ENCODE results near the gene AKAP13.
A peak's percentile ranks its signal among the peaks of the same experiment; 100 is the strongest.

The AKAP13 gene

GRCh38 chr15:85676342-85677098 is 296.1 kb downstream of the AKAP13 start:
- no peak for DNase-seq

GRCh38 chr15:85679231-85679630 is 298.8 kb downstream of the AKAP13 start:
- DNase-seq: no peak

DNA sequence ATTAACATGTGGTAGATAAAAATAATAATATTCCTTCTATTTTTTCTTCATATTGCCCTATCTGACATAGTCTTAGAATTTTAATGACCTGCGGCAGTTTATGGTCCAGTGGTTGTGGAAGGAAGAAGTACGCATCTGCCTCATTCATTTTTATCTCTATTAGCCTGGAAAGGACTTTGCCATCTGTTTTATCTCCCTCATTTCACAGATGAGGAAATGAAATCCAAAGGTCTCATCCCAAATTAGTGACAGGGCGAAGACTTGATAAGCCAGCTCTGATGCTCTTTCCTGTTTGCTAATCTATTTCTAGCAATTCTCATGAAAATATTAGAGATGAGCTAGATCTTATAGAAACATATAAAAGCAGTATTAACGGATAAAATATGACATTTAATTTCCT is 301.0 kb downstream of the AKAP13 start:
- no peak for DNase-seq

DNA sequence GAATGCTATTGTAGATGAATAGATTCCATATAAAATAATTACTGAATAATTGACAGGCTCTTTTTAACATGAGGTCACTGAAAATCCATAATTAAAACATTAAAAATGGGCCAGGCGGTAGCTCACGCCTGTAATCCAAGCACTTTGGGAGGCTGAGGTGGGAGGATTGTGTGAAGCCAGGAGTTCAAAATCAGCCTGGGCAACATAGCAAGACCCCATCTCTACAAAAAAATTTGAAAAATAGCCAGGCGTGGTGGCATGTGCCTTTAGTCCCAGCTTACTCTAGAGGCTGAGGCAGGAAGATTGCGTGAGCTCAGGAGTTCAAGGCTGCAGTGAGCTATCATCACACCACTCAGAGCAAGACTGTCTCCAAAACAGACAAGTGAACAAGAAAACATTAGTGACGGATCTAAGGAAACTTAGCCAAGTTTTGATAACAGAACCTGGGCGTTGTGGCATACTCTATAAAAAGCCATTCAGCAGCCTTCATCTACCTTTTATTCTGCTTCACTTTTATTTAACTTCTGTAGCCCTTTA is 303.8 kb downstream of the AKAP13 start:
- no peak for DNase-seq

DNA sequence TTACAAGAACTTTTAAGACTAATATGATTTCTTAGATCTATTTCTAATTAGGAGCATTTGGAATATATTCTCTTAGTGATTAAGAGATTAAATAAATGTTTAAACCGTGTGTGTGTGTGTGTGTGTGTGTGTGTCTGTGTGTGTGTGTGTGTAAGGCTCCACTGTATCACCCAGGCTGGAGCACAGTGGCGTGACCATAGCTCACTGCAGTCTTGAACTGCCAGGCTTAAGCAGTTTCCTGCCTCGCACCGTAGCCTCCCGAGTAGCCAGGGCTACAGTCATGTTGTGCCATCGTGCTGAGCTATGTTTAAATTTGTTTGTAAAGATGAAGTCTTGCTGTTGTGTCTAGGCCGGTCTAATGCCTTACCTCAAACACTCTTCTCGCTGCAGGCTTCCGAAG is 305.0 kb downstream of the AKAP13 start:
- DNase-seq: no peak

GRCh38 chr15:85687329-85687728 is 306.9 kb downstream of the AKAP13 start:
- DNase-seq: no peak

GRCh38 chr15:85688711-85689110 is 308.3 kb downstream of the AKAP13 start:
- no peak for DNase-seq

GRCh38 chr15:85689729-85690128 is 309.3 kb downstream of the AKAP13 start:
- DNase-seq: peak; percentile 55

DNA sequence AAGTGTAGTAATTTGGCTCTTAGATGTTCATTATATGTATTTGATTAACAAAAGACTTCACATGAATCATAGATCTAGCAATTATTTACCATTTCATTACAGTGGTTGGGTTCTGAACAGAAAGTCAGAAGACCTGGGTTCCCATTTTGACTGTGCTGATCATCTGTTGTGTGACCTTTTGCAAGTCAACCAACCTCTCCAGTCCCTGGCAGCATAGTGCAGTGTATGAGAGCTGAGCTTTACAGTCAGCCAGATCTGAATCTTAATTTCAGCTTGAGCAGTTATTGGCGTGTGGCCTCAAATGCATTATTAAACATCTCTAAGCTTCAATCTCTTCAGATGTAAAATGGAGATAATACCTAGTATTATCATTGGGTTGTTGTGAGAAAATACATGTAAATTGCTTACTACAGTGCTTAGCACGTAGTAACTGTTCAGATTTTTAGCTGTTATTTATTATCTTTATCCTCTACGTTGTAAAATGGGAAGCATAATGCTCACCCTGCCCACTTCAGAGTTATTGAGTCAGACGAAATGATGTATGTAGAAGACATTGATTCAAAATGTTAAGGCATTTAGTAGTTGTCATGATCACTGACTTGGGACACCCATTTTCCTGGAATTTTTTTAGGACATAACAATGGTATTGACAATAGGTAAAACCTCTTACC is 310.3 kb downstream of the AKAP13 start:
- DNase-seq: no peak

GRCh38 chr15:85691350-85692240 is 311.2 kb downstream of the AKAP13 start:
- no peak for DNase-seq

DNA sequence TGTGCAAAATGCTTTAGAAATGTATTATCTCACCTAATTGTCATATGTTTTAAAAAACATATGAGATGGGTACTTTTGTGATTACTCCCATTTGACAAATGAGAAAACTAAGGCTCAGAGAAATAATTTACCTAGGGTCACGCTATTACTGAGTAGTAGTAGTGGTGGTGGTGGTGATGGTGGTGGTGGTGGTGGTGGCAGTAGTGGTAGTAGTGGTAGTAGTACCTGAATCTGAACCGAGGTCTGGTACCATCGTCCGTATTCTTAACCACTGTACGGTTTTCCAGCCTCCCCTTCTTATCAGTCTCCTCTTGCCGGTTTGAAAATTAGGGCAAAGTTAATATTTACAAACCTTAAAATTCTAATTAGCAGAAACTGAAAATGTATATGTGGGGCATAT is 311.9 kb downstream of the AKAP13 start:
- DNase-seq: no peak

DNA sequence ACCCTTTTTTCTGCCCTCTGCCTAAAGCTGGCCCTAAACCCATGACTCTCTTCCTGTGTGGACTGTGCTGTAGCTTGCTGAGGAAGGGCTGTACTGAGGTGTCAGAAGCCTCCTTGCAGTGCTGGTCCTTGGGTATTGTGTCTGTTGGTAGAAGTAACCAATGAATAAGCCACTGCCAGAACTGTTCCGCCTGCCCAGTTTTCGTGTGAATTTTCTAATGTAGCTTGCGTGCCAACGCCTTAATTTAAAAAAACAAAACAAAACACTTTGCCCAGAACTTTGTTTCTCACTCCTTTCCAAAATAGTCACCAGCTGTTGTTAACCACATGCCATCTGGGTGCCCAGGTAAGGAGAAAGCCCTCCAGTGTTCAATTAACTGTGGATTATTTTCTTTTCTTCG is 312.5 kb downstream of the AKAP13 start:
- no peak for DNase-seq

GRCh38 chr15:85693277-85693676 is 312.9 kb downstream of the AKAP13 start:
- no peak for DNase-seq

GRCh38 chr15:85694091-85694490 is 313.7 kb downstream of the AKAP13 start:
- no peak for DNase-seq

DNA sequence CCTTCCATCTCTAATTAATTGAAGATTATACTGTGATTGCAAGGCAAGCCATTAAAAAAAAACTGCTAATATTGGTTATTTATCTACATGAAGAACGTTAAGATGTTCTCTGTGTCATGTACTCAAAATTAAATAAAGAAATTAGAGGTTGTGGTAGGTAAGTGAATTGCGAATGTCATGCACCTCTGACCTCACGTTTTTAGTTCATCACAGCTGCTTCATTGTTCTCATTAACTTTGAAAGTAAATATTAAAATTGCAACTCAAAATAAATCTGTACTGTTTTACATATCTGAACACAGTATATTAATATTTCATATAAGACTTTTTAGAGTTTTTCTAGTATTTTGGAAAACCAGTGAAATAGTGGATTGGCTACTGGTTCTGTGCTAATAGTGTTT is 320.4 kb downstream of the AKAP13 start:
- DNase-seq: no peak

DNA sequence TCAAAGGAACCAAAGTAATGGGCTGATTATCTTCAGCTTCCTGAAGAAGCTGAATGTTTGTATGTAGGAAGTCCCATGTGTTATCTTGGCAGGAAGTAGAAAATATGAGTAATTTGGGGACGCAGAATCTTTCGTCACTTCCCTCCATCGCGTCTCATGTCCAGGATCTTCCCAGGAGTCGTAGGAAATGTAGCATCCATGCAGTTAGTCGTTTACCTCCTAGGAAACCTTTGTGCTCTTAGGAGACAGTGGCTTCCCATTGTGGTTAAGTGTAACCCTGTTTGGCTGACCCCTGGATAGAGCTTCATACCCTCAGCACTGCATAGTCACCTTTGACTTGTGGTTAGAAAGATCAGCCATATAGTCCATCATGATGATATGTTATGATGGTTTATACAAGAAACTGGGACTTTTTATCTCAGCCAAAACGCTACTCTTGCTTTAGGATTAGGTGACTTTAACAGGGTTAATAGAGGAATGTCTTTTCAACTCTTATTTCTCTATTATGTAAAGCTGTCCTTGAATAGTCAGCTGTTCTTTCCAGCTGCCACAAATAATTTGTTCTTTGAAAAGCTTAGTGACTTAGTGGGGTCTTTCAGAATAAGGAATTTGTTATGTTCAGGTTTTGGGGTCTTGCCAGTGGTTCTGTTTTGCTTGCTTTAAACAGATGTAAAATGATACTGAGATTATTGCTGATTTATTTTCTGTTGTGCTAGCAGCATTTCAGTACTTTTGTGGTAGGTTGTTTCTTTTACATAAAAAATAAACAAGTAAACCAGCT is 322.1 kb downstream of the AKAP13 start:
- no peak for DNase-seq

DNA sequence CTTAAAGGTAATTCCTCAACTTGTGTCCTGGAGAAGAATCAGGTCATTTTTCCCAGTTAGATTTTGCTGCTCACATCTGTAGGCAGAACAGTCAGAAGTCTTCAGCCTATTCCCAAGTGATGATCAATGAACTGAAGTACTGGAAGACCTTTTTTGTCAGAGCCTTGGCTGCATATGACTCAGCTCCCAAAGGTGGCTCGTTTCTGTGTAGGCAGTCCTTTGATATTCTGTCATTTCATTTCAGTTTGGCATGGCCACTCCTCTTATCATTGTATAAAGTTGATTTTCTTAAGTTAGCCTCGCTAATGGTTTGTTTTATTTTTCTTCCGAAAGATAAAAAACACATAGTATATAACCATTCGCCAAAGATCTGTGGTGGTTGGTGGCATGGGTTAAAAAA is 323.7 kb downstream of the AKAP13 start:
- DNase-seq: no peak

DNA sequence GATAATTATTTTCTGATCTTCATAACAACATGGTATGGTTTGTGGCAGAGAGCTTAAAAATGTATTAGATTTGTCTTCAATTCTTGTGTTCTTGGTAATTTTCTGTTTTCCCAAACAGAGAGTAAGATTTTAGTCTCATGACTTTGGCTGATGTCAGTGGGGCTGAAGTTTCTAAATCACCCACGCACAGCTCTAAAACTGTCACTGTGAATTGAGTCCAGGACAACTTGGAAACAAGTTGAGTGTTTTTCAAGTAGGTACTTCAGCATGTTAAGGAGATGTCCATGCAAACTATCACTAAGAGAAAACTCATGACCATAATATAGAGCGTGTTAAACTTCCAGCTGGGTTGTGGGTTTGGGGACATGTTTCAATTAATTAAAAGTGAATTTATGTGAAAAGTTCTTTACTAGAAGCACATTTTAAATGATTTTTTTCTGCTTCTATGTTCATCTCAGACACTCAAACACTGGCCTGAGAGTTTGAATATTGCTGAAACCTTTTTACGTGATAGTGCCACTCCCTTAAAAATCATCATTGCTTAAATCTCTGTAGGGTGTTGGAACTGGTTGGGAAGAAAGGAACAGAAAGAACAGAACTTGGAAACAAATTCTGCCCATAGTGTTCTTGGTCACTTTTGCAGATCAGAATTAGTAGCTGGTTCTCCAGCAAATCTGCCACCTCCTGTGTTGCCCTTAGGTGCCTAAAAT is 324.5 kb downstream of the AKAP13 start:
- DNase-seq: no peak

DNA sequence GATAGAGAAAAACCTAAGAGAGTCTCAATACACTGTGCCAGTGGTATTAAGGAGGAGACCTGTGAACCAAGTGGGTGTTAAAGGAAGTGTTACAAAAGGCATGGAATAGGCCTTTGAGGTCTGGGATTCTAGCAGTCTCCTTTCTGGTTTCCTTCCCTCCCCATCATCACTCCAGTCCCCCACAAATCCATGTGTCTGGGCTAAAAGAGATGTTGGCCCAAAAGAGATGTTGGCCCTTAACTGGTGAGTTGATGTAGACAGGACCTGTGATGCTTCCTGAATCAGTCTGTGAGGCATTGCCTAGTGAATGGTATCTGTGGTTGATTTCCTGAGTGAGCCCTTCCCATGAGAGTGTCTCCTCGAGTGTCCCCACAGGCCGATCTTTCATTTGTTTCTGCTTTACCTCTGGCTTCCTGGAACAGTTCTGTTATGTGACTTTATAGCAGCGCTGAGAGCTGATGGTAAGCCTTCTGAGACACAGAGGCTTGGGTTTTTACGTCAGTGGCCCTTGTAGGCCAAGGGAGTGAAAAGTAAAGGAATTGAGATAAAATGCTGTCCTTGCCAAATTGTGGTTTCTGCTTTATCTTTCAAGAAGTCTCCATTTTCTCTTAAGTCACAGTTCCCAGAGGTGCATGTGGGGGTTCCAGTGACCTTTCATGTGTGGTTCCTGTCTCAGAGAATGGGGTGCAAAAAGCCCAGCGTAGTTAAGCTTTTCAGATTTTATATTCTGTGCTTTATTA is 326.5 kb downstream of the AKAP13 start:
- no peak for DNase-seq

DNA sequence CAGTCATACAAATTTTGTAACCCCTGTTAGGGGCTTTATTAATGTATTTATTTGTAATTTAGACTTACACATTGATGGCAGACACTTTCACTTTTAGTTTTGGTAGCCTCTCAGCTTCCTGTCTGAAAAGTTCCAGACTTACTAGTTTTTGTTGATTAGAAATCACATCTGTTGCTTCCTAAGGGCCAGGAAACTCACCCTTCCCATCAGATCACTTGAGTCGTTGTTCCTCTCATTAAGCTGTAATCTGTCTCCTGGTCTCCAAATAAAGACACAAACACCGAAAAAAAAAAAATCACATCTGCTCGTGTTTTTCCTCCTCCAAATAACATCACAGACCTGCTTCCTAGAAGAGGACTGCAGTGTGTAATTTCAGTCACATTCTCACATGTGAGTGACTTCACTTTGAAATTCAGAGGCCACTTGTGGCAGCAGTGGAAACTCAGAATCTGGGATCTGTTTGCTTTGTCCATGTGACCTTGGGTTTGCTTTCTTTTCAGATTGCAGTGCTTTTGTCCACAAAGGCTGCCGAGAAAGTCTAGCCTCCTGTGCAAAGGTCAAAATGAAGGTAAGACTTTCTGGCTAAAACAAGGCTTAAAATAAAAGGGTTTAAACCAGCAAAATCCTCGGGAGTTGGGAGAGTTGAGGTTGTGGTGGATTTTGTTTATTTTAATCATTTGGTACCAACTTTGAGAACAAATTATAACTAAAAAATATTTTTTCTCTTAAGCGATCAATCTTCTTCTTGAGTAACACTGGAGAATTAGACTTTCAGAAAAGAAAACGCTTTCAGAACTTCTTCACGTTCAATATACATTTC is 327.3 kb downstream of the AKAP13 start:
- DNase-seq: peak; percentile 42

Measured in right kidney (tissue), 1 donor.